ENCODE data around the gene MGAT4B. TPM values are rescaled to one million over a fixed set of nuclear protein-coding genes. Genes with fewer than 3 reads are reported as not detected.

The MGAT4B gene
- 120 and 150 TPM in 2 replicates for total RNA-seq (ENCODE audit: low replicate concordance)

DNA sequence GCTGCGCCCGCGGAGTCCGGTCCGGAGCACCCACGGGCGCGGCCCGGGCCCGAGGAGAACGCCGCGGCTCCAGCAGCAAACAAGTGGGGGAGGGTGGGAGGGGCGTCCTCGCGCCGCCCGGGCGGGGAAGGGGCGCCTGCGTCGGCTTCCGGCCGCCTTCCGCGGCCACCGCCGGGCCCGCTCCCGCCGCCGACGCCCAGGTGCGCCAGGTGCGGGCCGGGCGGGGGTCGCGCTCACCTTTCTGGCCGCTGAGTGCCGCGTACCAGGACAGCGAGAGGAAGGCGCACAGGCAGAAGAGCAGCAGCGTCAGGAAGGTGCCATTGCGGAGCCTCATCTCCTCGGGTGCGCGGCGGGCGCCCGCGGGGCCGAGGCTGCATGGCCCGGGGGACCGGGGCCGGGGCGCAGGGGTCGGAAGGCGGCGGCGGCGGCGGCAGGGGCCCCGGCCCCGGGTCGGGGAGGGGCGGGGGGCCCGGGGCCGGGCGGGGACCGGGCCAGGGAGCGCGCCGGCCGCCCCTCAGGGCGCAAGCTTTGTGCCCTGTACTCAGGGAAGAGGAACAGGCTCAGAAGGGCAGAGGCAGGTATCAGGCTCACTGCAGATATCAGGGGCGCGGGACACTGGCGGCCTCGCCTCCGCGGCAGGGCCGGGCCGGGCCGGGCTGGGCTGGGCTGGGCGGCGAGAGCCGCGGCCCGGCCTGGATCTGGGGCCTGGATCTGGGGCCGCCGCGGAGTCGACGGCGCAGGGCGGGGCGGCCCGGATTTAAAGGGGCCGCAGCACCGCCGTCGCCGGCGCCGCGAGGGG is at the start of gene MGAT4B:
MGAT4B (minus strand) TSS at position 617 of the 799 bp plus-strand sequence; CDS start at position 334, 283 bp downstream.

DNA sequence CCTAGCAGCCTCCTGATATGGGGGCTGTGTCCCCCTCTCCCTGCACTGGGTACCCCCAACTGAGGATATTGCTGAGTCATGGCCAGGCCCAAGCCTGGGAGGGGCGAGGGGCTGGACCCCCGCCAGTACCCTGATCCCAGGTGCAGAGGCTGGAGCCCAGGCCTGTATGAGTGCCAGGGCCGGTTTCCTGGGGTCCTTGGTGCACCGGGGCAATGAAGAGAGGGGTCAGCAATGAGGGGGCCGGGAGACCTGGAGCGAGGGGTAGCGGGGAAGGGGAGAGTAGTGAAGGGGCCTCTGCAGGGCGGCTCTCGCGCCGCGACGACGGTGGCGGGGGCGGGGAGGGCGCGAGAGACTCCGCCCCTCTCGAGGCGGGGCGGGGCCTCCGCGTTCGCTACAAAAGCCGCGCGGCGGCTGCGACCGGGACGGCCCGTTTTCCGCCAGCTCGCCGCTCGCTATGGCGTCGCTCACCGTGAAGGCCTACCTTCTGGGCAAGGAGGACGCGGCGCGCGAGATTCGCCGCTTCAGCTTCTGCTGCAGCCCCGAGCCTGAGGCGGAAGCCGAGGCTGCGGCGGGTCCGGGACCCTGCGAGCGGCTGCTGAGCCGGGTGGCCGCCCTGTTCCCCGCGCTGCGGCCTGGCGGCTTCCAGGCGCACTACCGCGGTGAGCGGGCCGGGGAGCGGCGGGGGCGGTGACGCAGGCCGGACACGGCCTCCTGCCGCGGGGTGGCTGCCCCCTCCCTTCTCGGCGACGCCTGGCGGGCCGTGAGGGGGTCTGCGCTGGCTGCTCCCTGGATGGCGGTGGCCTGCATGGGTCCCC is 14.0 kb upstream of the MGAT4B start, which contains the start of gene SQSTM1:
SQSTM1 (plus strand) TSS at position 423 of the 815 bp plus-strand sequence; CDS start at position 455, 32 bp downstream.

DNA sequence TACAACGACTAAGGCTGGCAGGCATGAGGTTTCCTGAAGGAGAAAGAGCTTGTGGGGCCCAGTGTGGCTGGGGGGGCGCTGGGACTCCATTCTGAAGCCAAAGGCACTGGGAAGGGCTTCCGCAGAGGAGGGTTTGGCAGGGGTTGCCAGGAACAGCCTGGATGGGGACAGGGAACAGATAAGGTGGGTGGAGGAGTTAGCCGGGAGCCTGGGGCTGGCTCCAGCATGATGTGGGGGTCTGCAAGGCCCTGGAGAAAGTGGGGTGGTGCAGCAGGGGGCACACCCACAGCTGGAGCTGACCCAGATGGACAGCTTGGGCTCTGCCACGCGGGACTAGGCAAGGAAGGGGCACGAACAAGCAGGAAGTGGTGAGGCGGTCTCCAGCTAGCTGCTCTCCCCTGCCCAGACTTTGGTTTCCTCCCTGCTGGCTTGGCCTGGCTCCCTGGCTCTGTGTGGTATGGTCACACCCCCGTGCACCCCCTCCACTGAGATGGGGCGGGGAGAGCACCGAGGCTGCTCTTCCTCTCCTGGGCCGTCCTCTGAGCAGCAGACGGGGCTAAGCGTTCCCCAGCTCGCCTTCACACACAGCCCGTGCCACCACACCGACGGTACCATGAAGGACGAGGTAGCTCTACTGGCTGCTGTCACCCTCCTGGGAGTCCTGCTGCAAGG is 13.1 kb downstream of the MGAT4B start, which contains the start of gene LTC4S:
LTC4S (plus strand) TSS at position 519 of the 672 bp plus-strand sequence; CDS start at position 614, 95 bp downstream.

Other genes with a start within 250 kb of the MGAT4B start
- 499 and 848 TPM in 2 replicates for gene HNRNPH1, start 183.2 kb downstream of the MGAT4B start, total RNA-seq (ENCODE audit: low replicate concordance)
- gene CBY3, start 125.8 kb downstream of the MGAT4B start, total RNA-seq (ENCODE audit: low replicate concordance): not detected in 2 replicates
- 626 and 2,020 TPM in 2 replicates for gene CANX, start 107.9 kb downstream of the MGAT4B start, total RNA-seq (ENCODE audit: low replicate concordance)
- gene MAML1, start 74.0 kb downstream of the MGAT4B start, total RNA-seq (ENCODE audit: low replicate concordance): 2.2 and 4.7 TPM in 2 replicates
- 1.3 and 1.8 TPM in 2 replicates for gene LTC4S, start 12.9 kb downstream of the MGAT4B start, total RNA-seq (ENCODE audit: low replicate concordance)
- 446 and 623 TPM in 2 replicates for gene SQSTM1, start 14.0 kb upstream of the MGAT4B start, total RNA-seq (ENCODE audit: low replicate concordance)
- 8.6 and 14.4 TPM in 2 replicates for gene MRNIP, start 52.0 kb upstream of the MGAT4B start, total RNA-seq (ENCODE audit: low replicate concordance)
- gene TBC1D9B, start 101.0 kb upstream of the MGAT4B start, total RNA-seq (ENCODE audit: low replicate concordance): 37.8 and 57.7 TPM in 2 replicates

Measured in smooth muscle cell of the coronary artery (primary cell).